GM21367 (cell line): ENCODE measurements around the gene CARMIL1.
A peak's percentile ranks its signal among the peaks of the same experiment; 100 is the strongest.

Experiments used
- ATAC-seq: cut with Tn5 transposase; IDR thresholded peaks from one replicate; pipeline ENCODE4 v1.9.1; 2021; ENCODE audit not compliant: unreplicated experiment

The CARMIL1 gene

DNA sequence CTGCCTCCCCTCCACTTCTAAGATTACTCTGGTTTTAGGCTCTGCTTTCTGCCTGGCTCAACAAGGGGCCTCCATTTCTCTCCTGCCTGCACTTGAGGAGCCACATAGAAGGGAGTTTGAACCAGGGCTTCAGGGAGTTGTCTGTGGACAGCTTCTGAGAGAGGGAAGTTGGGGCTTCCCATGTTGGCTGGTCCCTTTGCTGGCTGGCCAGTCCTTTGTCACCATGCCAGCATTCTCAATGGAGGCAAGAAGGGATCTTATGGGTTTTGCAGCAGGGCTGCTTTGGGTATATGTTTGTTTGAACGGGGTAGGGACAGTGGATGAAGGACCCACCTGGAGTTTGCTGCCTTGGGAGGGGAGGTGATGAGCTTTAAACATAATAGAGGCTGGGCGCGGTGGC lies 124.9 kb downstream of the CARMIL1 start:
- ATAC-seq = no peak

DNA sequence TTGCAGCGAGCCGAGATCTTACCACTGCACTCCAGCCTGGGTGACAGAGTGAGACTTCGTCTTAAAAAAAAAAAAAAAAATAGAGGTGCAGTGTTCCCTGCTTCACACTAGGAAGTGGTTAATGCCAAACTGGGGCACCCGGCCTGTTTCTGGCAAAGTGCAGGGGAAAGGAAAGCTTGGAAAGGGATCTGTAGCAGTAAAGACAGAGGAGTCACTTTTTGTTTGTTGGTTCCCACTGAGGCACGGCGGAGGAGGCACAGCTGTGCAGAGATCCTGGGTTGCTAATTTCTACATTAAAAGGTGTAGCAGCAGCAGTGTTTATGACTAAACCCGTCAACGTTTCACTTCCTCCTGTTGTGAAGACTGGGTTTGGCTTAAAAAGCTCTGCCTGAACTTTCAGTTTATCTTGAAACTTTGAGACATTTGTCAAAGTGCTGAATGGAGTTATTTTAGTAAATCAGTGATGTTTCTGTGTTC lies 125.6 kb downstream of the CARMIL1 start:
- ATAC-seq = peak; percentile 94

DNA sequence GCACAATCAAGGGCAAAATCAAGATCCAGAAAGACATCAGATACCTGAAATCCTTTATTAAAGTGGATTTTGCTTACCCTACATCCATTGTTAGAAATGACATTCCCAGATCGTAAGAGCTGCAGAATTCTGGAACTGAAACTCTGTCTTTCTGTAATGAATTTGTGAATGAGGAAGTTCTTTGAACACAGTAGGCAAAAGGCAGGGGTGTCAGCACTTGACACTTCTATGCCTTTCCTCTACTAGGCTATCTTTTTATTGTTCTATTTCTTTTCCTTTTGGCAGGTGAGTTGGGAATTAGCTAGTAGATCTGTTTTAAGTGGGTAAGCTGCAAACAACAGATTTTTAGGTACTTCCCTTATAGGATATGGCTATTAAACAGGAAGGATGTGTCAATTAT lies 126.3 kb downstream of the CARMIL1 start:
- ATAC-seq = no peak

DNA sequence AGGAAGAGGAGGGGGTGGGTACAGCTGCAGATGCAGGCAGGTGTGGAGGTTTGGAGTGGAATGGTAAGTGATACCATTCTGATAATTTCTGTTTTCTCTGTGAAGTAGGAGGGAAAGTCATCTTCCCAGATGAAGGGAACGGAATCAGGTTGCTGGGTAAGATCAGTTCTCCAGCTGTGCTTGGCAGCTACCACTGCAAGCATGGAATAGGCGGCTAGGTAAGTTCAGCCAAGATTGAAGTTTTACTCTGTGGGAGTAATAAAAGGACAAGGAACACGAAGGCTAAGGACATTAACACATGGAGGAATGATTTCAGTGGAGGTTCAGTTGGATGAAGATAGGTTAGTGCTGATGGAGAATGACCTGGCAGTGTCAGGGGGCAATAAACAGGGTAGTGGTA lies 128.3 kb downstream of the CARMIL1 start:
- ATAC-seq = no peak

DNA sequence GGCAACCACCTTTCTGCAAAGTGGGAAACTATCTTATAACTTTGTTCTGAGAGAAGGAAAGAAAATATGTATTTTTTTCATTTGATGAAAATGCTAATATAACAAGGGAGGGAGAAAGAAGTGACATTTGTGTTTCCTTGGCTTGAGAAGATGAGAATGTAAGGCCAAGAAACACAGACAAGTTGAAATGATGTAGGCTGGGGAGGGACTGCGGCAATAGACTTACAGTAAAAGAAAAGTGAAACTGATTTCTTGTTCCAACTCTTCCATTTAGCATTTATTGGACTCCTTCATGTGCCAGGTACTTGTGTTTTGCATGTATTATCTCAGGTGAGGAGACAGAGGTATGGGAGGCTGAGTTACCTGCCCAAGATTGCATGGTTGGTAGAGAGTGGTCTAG lies 130.9 kb downstream of the CARMIL1 start:
- ATAC-seq = no peak

DNA sequence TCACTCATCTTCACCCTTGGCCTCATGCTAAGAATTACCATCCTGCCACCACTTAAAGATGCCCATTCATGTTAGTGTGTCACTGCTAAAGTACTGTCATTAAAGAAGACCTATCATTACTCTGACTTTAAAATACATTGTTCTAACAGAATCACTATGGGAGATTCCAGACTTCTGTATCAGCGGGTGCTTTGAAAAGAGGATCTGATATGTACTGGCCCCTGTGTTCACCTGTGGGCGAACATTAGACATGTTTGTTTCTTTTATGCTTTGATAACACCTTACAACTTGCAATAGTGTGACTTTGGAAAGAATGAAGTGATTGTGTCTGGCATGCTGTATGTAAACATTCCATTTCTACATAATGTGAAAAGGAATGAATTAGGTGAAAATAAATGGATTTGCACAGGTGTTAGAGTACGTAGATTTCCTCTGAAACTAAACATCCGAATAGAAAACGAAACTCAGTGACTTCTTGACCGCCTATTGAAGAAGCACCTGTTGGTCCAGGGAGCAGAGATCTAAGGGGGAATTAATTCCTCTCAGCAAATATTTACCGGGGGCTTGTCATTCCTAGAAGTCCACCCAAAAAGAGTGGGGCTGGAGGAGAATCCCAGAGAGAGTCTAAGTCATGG lies 132.3 kb downstream of the CARMIL1 start:
- no peak for ATAC-seq

DNA sequence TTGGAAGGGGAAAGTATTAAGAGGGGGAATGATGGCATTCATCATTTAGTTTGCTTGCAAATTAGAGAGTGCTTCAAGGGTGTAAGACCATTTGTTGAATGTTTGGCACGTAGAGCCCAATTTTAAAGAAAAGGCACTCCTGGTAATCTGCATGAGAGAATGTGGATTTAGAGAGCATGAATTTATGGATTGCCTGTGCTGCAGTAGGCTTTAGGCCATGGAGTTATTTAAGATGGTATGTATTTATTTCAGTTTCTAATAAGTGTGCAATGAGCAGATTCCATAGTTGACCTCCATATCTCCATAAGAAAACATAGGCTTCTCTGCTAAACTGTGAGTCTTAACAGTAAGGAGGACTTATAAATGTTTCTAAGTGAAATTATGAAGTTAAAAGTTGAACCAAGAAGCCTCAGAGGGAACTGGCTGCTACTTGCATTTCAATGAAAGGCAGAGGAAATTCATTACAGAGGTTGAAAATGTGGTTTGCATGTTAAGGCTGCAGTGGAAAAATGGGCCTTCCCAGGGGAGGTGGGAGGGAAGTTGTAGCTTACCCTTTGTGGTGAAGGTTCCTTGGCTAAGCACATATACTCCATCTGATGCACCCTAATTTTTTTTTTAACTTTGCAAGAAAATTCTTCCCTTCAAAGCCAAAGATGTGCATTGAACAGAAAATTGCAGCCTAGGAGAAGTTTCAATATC lies 134.2 kb downstream of the CARMIL1 start:
- ATAC-seq = no peak

DNA sequence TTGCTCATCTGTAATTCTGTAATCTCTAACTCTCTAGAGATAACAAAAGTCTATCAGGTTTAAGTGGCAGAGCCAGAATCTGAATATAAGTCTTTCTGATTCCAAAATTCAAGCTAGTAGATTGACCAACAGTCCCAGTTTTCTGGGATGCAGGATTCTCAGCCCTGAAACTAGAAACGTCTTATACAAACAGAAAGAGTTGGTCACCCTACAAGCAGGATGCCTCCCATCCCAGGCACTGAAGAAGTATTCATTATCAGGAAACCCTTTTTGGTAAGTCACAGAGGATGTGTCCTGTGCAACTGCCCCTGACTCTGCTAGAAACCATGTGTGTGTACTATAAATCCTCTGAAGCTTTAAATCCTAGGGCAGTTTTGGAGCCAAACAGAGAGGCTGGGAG lies 135.0 kb downstream of the CARMIL1 start:
- ATAC-seq = no peak

DNA sequence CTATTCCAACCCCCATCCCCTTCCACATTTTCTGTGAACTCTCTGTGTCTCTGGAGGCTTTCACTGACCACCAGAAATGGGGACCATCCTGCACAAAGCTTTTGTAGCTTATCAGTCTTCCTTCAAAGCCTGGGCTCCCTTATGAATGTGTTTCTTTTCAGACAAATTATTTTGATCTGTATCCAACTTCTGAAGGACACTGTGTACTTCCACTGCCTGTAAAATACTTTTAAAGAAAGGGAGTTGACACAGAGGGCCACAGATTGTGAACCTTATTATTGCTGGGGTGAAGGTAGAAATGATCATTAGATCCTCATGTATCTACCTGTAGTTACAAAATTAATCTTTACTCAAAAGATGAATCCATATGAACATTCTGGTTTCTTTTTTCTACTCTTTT lies 135.6 kb downstream of the CARMIL1 start:
- no peak for ATAC-seq

DNA sequence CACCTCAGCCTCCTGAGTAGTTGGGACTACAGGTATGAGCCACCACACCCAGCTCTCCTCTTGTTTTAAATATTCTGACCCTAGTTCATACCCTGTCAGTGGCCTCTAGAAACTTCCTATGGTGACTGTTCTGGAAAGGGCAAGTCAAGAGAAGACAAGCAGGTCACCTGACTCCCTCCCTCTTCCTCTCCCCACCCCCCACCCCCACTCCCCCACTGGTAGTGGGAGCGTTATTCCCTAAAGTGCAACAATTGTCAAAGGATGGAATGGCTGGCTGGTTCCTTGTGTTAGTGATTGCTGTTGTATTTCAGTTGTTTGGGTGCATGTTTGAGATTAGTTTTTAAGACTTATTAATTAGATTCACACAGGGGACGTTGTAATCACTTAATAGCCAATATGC lies 136.1 kb downstream of the CARMIL1 start:
- ATAC-seq = no peak

DNA sequence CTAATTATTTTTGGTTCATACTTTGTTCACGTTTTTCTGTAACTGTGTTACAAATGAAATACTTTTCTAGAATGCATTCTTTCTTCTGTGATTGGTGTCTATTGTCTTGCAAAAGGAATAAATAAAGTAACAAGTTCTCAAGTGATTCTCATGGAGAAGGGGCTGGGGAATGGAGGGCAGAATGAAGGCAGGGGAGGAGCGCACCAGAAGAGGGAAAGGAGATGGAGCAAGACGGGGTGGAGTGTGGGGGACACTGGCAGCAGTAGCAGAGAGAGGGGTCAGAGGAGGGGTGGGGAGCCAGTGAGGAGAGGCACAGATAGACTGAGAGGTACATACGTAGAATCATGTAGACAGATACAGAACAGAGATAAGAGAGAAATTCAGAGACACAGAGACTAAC lies 136.5 kb downstream of the CARMIL1 start:
- no peak for ATAC-seq

DNA sequence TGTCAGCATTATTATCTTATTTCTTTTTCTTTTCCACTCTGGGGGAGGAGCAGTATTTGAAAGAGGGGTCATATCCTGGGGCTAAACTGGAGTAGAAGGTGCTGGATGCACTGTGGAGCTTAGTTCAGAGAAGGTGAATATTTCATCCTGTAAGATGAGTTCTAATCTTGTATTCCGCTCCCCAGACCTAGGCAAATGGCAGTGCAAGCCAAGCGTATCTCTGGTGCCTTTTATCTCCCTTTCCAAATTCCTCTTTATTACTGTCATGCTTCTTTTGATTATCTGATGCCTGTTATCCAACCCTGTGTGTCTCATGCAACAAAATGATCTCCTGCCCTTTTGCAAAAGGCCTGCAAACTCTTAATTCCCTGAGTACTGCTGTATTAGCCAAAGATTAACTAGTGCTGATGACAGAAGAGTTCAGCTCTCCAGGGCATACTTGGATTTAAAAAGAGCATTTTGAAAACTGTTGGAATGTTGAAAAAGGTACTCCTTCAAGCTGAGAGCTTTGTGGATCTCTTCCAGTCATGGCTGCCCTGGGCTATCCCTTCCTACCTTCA lies 138.0 kb downstream of the CARMIL1 start:
- no peak for ATAC-seq

DNA sequence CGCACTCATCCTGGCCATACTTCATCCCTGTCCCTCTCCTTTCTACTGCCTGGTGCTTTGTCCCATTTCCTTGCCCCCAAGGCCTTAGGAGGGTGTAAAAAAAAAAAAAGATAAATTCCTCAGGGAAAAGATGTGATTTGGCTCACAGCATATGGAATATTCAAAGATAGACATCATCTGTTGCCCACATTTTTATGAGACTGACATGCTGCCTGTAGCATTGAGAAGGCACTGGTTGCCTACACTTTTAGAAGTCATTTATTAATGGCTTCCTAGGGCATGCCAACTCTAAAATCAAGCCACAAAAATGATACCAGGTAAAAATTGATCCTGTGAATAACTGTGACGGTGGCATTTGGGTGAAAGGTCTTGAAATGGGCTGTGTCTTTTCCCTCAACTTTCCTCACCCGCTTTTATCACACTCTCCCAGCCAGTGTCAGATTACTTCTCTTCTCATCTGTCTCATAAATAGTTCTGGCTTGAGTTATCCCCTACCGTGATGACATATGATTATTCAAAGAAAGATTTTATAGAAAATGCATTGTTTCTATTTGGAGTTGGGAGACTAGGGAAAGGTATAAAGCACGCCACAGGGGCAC lies 139.4 kb downstream of the CARMIL1 start:
- ATAC-seq = no peak

DNA sequence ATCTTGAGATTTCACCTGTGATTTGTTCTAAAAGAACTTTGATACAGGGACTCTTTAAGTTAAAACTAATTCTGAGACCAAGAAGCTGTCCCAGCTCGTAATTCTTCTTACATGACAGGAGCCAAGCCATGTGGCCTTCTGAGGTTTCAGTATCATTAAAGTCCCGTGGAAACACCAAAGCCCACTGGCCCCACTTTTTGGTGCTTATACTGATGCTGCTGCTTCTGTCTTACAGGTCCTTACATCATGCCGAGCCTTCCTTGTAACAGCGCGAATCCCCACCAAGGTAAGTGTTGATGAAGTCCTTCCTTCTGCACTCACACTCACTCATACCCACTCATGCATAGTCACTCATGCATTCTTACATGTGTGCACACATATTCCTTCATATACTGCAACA lies 140.7 kb downstream of the CARMIL1 start:
- ATAC-seq = no peak

DNA sequence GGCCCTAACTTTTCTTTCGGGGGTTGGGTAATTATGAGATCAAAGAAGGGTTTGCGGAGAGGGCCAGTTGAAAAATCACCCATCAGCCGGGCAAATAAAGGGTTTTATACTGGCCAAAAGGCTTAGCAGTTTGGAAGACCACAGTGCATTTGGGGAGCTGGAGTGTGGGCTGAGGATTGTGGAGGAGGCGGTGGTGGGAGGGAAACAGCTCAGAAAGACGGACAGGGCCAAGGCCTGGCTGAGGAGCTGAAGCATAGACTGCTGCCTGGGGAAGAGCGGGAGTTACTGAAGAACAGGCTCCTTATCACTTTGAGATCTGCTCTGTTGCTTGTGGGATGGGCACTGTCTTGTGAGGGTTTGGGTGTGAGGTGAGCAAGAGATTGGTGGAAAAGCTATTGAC lies 144.2 kb downstream of the CARMIL1 start:
- no peak for ATAC-seq

DNA sequence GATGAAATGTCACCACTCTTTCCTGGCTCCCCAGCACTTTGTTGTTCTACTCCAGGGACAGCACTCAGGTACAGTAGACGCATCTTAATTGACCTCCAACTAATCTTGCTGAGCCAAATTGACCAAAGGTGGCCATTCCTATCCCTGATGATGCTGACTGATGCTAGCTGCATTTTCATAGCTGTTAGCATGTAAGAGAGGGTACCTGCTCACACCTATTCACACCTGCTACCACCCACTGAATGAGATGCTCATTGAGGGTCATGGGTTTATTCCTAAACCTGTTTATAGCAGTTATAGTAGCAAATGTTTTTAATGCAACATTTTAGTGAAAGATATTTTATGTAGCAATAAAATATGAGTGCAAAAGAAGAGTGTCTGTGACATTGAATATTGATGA lies 145.1 kb downstream of the CARMIL1 start:
- ATAC-seq = no peak

DNA sequence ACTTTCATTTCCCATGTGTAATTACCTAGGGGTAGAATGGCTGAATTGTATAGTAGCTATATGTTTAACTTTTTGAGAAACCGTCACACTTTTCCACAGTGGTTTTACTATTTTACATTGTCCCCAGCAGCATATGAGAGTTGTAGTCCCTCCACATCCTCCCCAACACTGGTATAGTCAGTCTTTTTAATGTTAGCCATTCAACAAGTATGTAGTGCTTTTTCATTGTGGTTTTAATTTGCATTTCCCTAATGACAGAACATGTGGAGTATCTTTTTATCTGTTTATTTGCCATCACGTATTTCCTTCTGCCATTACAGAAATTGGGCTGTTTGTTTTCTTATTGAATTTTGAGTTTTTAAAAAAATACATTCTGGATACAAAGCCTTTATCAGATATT lies 148.4 kb downstream of the CARMIL1 start:
- no peak for ATAC-seq

DNA sequence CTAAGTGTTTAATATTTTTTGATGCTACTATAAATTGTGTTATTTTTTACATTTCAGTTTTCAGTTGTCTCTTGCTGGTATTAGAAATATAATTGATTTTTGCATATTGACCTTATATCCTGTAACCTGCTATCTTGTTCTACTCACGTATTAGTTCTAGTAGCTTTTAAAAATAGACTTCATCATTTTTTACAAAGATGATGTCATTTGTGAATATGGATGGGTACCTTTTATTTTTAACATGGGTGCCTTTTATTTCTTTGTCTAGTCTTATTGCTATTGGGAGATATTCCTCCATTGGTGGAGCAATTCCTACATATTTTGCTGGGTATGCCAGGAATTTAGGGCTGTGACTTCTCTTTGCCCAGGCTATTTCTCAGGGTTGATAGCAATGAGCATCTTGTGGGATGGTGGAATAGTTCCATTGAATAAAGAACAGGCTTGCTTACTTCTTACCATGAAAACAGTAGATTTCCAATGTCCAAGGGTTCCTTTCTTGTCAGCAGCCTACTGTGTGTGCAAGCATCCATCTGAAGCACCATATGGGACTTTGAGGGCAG lies 149.7 kb downstream of the CARMIL1 start:
- ATAC-seq = no peak

DNA sequence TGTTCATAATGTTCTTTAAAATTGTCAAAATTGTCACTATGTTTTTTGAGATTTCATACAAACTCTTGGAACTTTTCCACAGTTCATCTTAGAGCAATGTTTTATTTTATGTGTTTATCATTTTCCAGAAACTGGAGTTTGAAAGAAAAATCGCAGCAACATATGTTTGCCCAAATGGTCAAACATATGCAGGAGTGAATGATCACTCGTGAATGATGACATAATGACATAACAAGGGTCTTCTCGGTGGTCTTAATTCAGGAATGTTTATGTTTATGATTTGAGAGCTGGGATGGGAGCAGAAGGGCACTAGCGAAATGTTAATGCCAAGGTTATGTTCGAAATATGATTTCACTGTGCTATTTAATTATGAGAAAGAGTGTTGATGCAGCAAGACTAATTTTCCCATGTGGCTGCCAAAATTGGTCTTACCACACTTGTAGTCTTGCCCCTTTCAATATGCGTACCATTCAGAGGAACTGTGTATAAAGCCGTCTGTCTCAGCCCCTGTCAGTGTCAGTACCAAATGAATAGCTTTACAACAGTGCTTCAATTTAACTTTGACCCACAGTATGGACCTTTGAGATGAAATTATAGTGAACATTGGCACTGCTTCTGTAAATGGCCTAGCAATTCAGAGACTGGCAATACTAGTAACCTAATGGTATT lies 152.3 kb downstream of the CARMIL1 start:
- ATAC-seq = no peak

DNA sequence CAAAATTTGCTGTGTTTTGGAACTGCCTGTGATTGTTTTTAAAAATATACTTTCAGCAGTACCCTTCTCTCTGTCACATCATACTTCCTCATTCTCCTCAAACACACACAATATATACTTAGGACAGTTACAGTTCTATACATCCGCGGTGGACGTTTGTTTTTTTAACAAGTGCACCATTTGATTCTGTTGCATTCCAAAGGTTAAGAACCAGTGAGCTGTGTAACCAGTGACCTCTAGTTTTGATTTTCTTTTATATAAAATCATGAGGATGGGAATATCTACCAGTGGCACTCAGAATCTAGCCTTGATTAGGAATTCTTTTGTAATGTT lies 152.8 kb downstream of the CARMIL1 start:
- no peak for ATAC-seq

DNA sequence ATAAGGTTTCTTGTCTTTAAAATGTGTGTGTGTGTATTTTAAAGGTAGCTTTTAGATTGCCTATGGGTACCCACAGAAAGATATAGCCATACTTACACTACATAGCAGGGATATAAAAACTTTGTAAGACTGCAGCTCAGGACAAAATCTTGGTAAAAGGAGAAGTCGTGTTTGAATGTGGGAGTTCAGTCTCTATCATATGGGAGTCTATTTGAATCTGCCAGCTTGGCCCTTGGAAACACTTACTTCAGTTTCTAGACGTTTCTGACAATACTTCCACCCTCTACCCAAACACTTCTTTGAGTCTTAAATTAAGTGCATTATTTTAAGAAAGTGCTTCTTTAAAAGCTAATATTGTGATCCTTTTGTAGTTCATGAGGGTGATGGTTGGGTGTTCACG lies 155.7 kb downstream of the CARMIL1 start:
- ATAC-seq = no peak
